Lower leg skin (tissue), 3 donors: ENCODE measurements around the gene GPC3.

Experiments
- CTCF ChIP-seq, 3 donors: fragments of 450-650 bp; IDR thresholded peaks; one replicate each; pipeline ENCODE4 v1.5.1; 2016; ENCODE audit warnings: antibody characterized with exemption in 3 of 3, mild to moderate bottlenecking in 3 of 3, moderate library complexity in 2 of 3
- POLR2A ChIP-seq, 2 donors: fragments of 450-650 bp; IDR thresholded peaks; one replicate each; pipeline ENCODE4 v1.6.1; 2016 to 2017; ENCODE audit warnings: antibody characterized with exemption in 2 of 2, mild to moderate bottlenecking in 1 of 2, moderate library complexity in 1 of 2

- TF ChIP-seq CTCF (IDR thresholded peaks at IDR 0.05) = no peak
- TF ChIP-seq POLR2A (IDR thresholded peaks at IDR 0.05) = no peak
Measured at GRCh38 chrX:133709501-133709900, 275.9 kb downstream of the GPC3 start.
